Endothelial cell of umbilical vein (primary cell): ENCODE data around the gene CTRB2.

Experiments used
- EZH2 ChIP-seq: IDR thresholded peaks from 2 replicates; pipeline ENCODE4 v1.6.1; 2012; ENCODE audit warnings: borderline replicate concordance, low read depth, mild to moderate bottlenecking, moderate library complexity, low read length, inconsistent platforms; ENCODE audit not compliant: severe bottlenecking
- FOS ChIP-seq: IDR thresholded peaks from 2 replicates; pipeline ENCODE4 v1.6.1; 2011; ENCODE audit warnings: mild to moderate bottlenecking, low read length, moderate library complexity, borderline replicate concordance; ENCODE audit not compliant: insufficient read depth
- GATA2 ChIP-seq: IDR thresholded peaks from 2 replicates; pipeline ENCODE4 v1.7.0; 2011; ENCODE audit warnings: low read depth, mild to moderate bottlenecking, moderate library complexity, mixed read lengths, low read length; ENCODE audit not compliant: insufficient read length, insufficient read depth
- JUN ChIP-seq: IDR thresholded peaks from 2 replicates; pipeline ENCODE4 v1.6.1; 2011; ENCODE audit warnings: borderline replicate concordance, low read depth; ENCODE audit not compliant: insufficient read length, insufficient read depth
- MYC ChIP-seq: IDR thresholded peaks from one replicate; pipeline ENCODE4 v1.6.1; 2011; ENCODE audit warnings: mild to moderate bottlenecking, low read depth, low read length
- POLR2A ChIP-seq: IDR thresholded peaks from 2 replicates; pipeline ENCODE4 v1.6.1; 2012; ENCODE audit warnings: low read depth, mild to moderate bottlenecking, control low read depth, low read length
- POLR2AphosphoS5 ChIP-seq: IDR thresholded peaks from 2 replicates; pipeline ENCODE4 v1.6.1; 2012; ENCODE audit warnings: low read depth, mild to moderate bottlenecking, control low read depth, low read length, moderate library complexity; ENCODE audit not compliant: insufficient read depth
- TF ChIP-seq, protein P1 (sequence below), 2 donors: IDR thresholded peaks; 1 replicate in 1 of 2; 2 replicates in 1 of 2; pipeline ENCODE4 v1.5.1; 2011; ENCODE audit warnings: low read length in 2 of 2, mild to moderate bottlenecking in 2 of 2, moderate library complexity in 2 of 2, control low read depth in 1 of 2, inconsistent platforms in 1 of 2, low read depth in 1 of 2; ENCODE audit not compliant: insufficient read depth in 1 of 2; ENCODE audit errors: extremely low read depth in 1 of 2
- TF ChIP-seq, protein P2 (sequence below): IDR thresholded peaks from 2 replicates; pipeline ENCODE4 v1.6.1; 2011; ENCODE audit not compliant: insufficient read depth, insufficient read length

DNA sequence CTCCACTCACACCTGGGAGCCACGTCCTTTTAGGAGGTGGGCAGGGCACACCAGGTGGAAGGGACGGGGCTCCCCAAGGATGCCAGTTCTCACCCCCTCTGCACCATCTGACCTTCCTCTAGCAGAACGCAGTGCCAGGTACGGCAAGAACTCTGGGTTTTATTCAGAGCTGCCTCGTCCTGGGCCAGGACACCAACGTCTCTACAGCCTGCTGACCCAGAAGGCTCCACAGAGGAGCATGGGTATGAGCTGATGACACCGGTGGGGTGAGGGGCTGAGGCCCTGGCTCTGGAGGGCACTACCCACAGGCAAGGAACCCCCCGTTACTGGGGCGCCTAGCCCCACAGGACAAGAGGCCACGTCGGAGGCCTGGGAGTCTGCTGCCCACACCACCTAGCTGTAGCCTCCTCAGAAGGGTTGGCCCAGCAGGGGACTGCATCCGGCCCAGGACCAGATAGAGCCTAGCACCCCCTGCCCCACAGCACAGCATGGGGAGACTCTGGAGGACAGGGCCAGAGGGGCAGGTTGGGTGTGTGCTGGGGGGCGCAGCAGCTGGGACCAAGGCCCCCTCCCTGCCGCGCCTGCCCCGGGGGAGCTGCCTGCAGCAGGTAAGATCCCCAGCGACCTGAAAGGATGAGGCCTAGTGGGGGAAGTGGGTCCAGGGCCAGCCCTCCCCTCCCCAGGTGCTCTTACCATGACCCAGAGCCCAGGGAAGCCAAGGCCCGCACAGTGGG is 30.6 kb upstream of the CTRB2 start:
- TF ChIP-seq POLR2A (no peak), GATA2 (no peak), POLR2AphosphoS5 (peak; percentile 42), EZH2 (no peak), FOS (no peak), MYC (no peak), JUN (no peak)
- TF ChIP-seq, protein P1, sequence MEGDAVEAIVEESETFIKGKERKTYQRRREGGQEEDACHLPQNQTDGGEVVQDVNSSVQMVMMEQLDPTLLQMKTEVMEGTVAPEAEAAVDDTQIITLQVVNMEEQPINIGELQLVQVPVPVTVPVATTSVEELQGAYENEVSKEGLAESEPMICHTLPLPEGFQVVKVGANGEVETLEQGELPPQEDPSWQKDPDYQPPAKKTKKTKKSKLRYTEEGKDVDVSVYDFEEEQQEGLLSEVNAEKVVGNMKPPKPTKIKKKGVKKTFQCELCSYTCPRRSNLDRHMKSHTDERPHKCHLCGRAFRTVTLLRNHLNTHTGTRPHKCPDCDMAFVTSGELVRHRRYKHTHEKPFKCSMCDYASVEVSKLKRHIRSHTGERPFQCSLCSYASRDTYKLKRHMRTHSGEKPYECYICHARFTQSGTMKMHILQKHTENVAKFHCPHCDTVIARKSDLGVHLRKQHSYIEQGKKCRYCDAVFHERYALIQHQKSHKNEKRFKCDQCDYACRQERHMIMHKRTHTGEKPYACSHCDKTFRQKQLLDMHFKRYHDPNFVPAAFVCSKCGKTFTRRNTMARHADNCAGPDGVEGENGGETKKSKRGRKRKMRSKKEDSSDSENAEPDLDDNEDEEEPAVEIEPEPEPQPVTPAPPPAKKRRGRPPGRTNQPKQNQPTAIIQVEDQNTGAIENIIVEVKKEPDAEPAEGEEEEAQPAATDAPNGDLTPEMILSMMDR (IDR thresholded peaks at IDR 0.05; ENCODE audit: extremely low read depth in 1 of 2, insufficient read depth in 1 of 2, low read depth in 1 of 2, low read length in 2 of 2) = no peak
- TF ChIP-seq, protein P2, sequence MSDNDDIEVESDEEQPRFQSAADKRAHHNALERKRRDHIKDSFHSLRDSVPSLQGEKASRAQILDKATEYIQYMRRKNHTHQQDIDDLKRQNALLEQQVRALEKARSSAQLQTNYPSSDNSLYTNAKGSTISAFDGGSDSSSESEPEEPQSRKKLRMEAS = no peak
